H1 (cell line): Measurements from ENCODE around the gene ZNF496.

Source experiments
- CTCF ChIP-seq, 3 experiments: IDR thresholded peaks; 1 replicate in 2 of 3; 2 replicates in 1 of 3; pipeline versions ENCODE4 v1.5.1 to v1.6.1; 2011; ENCODE audit warnings: low read length in 3 of 3, mild to moderate bottlenecking in 3 of 3, inconsistent platforms in 2 of 3, low read depth in 1 of 3, moderate library complexity in 1 of 3; ENCODE audit not compliant: insufficient read depth in 1 of 3; ENCODE audit errors: control extremely low read depth in 1 of 3
- E2F6 ChIP-seq: IDR thresholded peaks from 2 replicates; pipeline ENCODE4 v1.6.1; 2012; ENCODE audit warnings: inconsistent platforms
- EP300 ChIP-seq, 2 experiments: IDR thresholded peaks; 1 replicate in 1 of 2; 2 replicates in 1 of 2; pipeline ENCODE4 v1.6.1; 2011 to 2012; ENCODE audit warnings: low read depth in 2 of 2, low read length in 2 of 2, mild to moderate bottlenecking in 2 of 2, borderline replicate concordance in 1 of 2, inconsistent platforms in 1 of 2, moderate library complexity in 1 of 2
- EZH2 ChIP-seq: fragments of 200-600 bp; sonication (generic); IDR thresholded peaks from 2 replicates; pipeline ENCODE4 v1.7.1; 2012; ENCODE audit warnings: low read depth, mild to moderate bottlenecking, moderate library complexity, low read length, inconsistent platforms; ENCODE audit not compliant: severe bottlenecking
- POLR2A ChIP-seq, 2 experiments: IDR thresholded peaks; 1 replicate in 1 of 2; 2 replicates in 1 of 2; pipeline ENCODE4 v1.6.1; 2011; ENCODE audit warnings: low read depth in 2 of 2, low read length in 2 of 2, mild to moderate bottlenecking in 2 of 2; ENCODE audit errors: control extremely low read depth in 1 of 2
- POLR2AphosphoS5 ChIP-seq: IDR thresholded peaks from 2 replicates; pipeline ENCODE4 v1.6.1; 2011; ENCODE audit warnings: low read depth, low read length
- SIN3A ChIP-seq, 2 experiments: IDR thresholded peaks in 1 of 2; conservative IDR thresholded peaks in 1 of 2; 2 replicates each; pipeline ENCODE4 v1.6.1; 2011 to 2012; ENCODE audit warnings: low read length in 2 of 2, improper control_type of control experiment in 1 of 2, low read depth in 1 of 2, mild to moderate bottlenecking in 1 of 2
- SP1 ChIP-seq: IDR thresholded peaks from 2 replicates; pipeline ENCODE4 v1.6.1; 2011; ENCODE audit warnings: low read depth, low read length
- TAF1 ChIP-seq: IDR thresholded peaks from 2 replicates; pipeline ENCODE4 v1.6.1; 2011; ENCODE audit warnings: mild to moderate bottlenecking, low read depth, low read length
- YY1 ChIP-seq: IDR thresholded peaks from 2 replicates; pipeline ENCODE4 v1.6.1; 2011; ENCODE audit warnings: low read depth, mild to moderate bottlenecking, low read length
- ZNF274 ChIP-seq: IDR thresholded peaks from 2 replicates; pipeline ENCODE4 v1.7.0; 2012; ENCODE audit warnings: low read length, borderline replicate concordance; ENCODE audit errors: extremely low read depth

- TF ChIP-seq E2F6 (no peak), SP1 (no peak), ZNF274 (no peak), POLR2A (IDR thresholded peaks at IDR 0.05; ENCODE audit: control extremely low read depth in 1 of 2, low read depth in 2 of 2, low read length in 2 of 2) (no peak), CTCF (IDR thresholded peaks at IDR 0.05; ENCODE audit: control extremely low read depth in 1 of 3, insufficient read depth in 1 of 3, low read depth in 1 of 3, low read length in 3 of 3) (no peak), YY1 (peak; percentile 77; the same call in 1 of the 2 replicates), POLR2AphosphoS5 (no peak), EP300 (IDR thresholded peaks at IDR 0.05; ENCODE audit: borderline replicate concordance in 1 of 2, low read depth in 2 of 2, low read length in 2 of 2) (no peak), SIN3A (conservative IDR thresholded peaks at IDR 0.05 in 1 of 2, IDR thresholded peaks at IDR 0.05 in 1 of 2; ENCODE audit: low read depth in 1 of 2, low read length in 2 of 2) (no peak), TAF1 (no peak), EZH2 (no peak)
Measured at GRCh38 chr1:247371801-247372259, 40.2 kb upstream of the ZNF496 start.
